HG03159 (cell line): Measurements from ENCODE around the gene ABCA8.

Source experiments
- ATAC-seq: cut with Tn5 transposase; IDR thresholded peaks from one replicate; pipeline ENCODE4 v1.9.1; 2021; ENCODE audit warnings: mild to moderate bottlenecking, moderate library complexity; ENCODE audit not compliant: unreplicated experiment

The ABCA8 gene

DNA sequence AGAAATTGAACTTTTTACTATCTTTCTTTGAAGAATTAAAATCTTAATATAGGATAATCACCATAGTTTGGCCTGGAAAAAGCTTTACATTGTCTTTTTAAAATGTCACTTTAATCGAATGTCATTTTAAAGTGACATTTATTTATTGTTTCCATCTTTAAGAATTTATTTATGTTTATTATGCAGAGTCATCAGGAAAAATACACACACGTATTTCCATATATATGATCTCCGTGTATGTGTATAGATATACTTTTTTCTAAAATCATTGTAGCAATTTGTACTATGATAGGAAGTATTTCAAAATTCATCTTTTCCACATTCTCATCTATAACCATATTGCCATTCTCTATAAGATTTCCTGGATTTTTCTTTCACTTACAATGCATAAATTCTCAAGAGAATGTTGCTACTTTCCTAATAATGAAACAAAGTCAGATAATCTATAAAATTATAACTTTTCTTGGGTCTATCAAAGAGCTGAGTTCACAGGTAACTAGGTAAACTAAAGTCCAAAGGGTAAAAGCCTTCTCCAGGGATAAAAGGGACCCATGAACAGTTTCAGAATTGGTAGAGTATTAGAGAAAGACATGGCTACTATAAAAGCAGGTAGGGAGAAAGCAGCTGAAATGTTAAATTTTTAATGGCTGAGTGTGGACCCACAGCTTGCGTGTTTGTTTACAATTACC, 11.9 kb downstream of the ABCA8 start:
- ATAC-seq, result no peak

DNA sequence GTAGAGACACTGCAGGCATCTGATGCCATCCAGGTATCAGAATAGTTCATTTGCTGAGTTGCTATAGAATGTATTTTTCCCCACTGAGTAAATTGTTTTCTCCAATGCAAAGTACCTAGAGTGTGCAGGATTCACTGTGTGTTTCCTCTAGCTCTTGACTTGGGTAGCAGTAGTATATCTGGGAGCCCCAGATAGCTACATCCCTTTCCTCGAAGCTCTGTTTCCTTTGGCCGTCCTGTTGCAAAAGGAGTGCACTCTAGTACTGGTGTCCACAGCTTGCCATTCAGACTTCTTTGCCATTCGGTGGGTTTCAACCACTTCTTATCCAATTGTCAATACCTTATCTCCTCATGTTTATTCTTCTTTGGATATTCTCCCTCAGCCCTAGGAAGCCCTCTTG, 12.8 kb downstream of the ABCA8 start:
- ATAC-seq, result no peak

DNA sequence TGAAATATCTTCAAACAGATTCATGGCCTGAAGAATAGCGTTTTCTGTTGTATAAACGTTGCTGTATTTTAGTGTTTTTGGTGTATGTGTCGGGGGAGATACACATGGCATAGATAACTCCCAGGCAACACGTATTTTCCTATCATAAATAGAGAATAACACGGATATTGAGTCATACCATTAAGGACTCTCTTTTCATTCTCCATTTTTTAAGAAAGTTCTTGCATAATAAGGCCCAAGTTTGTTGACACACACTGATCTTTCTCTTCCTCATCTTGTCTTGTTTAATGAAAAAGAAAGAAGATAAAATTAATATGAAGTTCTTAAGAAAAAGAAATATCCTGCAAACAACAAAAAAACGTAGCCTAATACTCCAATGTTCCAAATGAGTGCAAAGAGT, 13.4 kb downstream of the ABCA8 start:
- no peak for ATAC-seq

DNA sequence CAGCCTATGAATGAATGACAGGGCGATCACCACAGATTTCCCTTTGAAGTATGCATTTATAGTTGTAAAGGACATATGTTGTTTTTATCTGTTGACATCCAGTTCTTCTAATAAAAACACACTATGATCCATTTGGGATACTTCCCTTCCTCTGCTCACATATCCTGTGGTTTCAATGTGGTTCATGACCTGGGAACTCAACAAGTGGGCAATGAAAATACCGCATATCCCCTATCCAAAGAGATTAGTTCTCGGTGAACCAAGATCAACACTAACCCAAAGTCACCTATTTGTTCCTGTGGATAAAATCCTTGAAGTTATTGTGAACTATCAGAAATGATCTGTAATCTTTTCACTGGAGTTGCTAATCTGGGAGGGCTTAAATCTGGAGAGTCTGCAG, 16.0 kb downstream of the ABCA8 start:
- no peak for ATAC-seq

DNA sequence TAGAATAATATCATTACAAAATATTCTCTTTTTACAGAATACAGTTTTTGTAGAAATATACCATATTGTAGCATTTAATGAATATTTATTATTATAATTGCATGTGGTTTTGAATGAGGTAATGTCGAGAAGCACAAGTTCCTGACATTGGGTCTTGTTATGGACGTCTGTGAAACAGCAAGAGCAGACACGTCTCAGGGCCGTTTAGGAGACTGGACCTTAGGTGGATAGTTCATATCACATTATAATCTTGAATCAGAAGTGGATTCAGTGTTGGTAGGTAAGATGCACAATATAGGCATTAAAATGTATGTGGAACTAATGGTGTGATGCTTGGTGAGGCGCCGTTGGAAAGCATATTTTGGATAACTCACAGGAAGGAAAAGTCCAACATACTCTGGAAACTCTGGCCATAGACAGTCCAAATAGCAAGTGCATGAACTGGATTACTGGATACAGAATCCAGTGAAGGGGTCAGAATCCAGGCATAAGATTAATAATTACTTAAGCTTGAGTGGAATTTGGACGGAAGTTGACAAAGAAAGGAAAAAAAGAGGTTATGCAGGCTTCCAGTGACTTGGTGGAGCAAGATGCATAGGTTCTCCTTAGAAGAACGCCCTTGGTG, 17.2 kb downstream of the ABCA8 start:
- no peak for ATAC-seq

DNA sequence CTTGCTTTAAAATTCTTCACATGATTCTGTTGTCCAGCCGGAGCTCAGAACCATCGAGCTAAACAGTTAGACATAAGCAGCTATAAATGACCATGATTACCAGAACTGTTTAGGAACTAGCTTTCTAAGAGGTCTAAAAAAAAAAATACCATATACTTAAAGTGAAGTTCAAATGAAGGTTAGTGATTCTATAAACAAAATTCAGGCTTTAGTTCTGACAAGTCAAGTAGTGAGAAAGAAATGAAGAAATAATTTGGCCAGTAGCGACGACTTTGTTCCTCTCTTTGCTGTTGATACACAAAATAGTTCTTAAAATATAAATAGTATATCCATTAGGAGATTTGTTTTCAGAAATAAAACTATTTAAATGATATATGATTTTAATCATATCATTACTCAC, 27.7 kb downstream of the ABCA8 start:
- no peak for ATAC-seq

DNA sequence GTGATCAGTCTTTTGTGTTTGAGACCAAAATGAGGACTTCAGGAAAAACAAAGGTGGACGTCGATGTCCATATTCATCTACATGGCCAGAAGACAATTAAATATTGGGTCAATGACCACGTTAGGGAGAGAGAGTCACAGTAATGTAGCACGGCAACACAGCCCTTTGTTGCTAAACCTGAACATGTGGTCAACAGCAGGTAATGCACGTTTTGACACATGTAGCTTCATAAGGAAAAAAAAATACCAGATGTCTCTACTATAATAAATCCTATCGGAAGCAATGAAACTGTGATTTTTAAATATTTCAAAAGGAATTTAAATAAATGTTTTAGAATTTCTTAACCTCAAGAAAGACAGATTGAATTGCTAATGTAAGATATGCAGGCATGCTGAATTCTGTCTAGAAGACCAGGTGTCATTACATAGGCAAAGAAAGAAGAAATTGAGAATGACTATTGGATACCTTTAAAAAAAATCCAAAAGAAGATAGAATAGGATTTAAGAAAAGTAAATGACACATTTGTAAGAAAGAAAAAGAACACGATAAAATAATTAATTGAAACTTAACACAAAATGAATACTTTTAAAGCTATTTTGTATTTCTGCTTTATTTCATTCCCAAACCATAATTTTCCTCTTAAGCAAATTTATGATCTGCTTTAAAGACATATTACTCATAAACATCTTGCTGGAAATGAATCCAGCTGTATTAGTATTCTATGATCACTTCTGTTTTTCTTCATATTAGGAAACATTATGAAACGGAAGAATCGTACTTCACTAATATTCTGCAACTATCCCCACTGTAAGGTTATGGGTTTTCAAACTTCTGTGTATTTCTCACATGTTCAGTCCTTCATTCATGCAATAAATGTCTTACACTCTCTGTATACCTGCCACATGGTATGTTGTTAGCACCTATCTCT, 30.1 kb downstream of the ABCA8 start:
- ATAC-seq, result no peak

DNA sequence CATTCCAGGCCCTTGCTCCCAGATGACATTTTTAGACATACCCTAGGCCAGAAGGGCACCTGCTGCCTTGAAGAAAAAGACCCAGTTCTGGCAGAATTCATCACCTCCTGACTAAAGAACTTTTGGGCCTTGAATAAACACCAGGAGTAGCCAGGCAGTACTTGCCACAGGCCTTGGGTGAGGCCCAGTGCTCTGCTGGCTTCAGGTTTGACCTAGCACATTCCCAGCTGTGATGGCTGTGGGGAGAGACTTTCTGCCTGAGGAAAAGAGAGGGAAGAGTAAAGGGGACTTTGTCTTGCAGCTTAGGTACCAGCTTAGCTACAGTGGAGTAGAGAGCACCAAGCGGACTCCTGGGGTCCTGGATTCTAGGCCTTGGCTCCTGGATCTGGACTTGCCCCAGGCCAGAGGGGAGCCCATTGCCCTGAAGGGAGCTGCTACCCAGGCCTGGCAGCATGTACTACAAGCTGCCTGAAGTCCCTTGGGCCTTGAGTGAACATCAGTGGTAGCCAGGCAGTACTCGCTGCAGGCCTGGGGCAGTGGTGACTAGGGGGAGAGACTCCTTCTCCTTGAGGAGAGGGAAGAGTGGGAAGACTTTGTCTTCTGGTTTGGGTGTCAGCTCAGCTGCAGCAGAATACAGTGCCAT, 44.3 kb downstream of the ABCA8 start:
- ATAC-seq, result no peak

DNA sequence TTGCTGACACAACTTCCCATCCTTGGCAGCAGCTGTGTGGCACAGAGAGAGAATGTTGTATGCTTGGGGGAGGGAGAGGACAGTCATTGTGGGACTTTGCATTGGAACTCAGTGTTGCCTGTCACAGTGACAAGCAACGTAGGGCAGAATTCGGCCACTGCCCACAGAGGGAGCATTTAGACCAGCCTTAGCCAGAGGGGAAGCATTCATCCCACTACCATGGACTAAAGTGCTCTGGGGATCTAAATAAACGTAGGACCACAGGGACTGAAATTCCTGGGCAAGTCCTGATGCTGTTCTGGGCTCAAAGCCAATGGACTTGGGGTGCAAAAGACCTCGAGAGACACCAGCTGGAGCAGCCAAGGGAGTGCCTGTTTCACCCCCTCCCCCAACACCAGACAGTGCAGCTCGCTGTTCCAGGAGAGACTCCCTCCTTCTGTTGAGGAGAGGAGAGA, 44.9 kb downstream of the ABCA8 start:
- no peak for ATAC-seq

DNA sequence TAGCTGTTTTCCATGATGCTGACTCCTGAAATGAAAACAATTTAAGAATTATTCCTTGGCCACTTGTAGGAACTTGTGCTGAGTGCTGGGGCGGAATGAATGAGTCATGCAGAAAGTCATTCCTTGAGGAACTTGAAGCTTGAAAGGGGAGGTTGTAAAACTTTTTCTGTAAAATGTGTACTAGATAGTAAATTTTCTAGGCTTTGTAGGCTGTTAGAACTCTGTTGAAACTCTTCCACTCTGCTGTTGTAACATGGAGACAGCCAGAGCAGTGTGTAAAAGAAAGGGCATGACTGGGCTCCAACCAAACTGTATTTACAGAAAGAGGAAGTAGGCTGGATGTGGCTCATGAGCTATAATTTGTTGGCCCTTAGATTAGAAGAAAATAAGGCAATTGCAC, 46.1 kb downstream of the ABCA8 start:
- ATAC-seq, result peak; percentile 74

DNA sequence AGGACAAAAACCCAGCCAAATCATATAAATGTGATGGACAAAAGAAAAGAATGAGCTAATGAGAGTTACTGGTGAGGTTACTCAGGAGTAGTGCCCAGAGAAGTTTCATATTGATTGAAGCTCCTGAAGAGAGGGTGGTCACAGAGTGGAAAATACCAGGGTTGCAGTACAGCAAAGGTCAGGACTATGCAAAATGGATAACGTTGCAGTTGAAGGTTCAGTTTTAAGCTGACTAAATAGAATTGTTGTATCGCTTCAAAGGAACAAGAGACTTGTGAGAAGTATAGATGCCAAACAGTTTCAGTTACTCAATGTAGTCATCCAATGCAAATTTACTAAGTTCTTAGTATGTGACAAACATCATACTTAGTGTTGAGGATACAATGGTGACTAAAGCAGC, 47.1 kb downstream of the ABCA8 start:
- peak; percentile 66 for ATAC-seq

DNA sequence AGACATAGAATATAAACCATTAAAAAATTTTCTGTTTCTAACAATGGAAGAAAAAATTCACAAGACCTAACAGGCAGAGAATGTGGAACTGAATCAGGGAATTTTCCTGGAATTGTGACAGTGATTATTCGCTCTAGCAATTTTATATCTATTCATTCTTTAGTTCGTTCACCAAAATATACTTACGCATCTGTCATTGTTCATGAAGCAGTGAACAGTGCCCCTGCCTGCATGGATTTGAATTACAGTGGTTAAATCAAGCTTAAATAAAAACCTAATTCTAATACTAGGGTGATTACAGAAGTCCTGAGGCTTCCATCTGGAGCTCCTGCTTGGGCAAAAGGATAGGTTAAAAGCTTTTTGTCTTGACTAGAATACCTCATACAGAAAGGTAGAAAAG, 48.6 kb downstream of the ABCA8 start:
- no peak for ATAC-seq

DNA sequence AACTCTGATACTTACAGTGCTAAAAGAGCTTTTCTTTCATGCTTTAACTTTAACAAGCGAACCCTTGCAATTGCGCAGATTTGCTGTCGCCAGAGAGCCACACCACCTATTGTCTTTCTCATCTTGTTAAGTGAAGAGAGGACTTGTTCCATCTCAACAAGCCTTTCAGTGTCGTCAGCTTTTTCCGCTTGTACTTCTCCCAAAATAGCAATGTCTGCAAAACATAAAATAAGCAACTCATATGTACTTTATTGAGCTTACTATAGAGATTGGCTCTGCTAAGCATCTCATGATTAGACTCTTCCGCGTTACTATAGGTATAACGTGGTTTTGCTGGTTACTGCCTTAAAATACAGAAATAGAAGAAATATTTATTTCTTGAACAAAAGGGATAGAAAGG, 51.9 kb downstream of the ABCA8 start:
- ATAC-seq, result no peak

DNA sequence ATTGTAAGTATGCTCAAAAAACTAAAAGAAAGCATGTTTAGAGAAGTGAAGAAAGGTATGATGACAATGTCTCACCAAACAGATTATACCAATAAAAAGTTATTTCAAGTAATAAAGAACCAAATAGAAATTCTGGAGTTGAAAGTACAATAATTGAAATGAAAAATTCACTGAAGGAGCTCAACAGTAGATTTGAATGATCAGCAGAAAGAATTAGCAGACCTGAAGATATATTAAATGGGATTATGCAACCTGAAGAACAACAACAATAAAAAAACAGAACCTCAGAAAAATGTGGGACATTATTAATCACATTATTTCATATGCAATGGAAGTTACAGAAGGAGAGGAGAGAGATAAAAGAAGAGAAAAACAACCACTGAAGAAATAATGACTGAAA, 57.6 kb downstream of the ABCA8 start:
- no peak for ATAC-seq

DNA sequence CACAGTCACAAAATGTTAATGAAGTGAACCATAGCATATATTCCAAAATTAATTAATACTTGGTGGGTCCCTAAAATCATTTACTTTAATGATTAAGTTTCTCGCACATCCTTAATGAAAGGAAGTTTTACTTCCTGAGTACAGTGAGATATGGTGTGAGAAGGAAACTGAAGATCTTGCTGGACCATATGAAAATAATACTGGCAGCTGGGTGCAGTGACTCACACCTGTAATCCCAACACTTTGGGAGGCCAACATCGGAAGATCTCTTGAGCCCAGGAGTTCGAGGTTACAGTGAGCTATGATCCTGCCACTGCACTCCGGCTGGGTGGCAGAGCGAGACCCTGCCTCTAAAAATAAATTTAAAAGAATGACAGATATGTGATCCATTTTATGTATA, 62.5 kb downstream of the ABCA8 start:
- ATAC-seq, result no peak

DNA sequence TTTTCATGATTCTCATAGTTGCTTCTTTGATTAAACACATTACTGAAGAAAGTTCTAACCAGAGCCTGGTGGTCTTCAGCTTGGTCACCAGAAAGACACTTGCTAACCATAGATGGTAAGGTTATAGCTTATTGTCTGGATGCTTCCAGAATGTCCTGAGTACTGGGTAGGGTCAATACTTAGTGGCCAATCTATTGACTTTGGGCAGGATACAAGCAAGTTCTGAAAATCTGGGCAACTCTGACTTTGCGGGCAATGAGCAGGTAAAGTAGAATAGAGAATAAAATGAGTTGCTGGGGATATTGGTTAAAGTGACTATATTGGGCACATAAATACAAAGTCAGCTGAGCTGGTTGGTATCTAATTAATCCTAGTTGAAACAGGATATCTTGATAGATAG, 63.0 kb downstream of the ABCA8 start:
- no peak for ATAC-seq

DNA sequence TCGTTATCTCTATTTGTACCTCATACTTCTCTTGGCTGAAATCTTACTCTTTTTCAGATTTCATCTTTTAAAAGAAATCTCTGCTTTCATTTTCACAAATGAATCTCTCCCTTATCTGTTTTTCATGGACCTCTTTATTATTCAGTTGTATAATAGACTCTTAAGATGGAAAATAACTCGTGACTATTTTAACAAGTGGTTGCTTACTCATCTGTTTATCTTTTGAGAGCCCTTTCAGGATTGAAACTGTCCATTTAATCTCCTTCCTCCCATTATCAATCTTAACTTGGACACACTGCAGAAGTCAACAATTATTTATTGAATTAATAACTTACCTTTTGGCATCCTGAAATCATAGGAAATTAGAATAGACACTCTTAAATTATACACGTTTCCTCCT, 68.8 kb downstream of the ABCA8 start:
- ATAC-seq, result no peak

DNA sequence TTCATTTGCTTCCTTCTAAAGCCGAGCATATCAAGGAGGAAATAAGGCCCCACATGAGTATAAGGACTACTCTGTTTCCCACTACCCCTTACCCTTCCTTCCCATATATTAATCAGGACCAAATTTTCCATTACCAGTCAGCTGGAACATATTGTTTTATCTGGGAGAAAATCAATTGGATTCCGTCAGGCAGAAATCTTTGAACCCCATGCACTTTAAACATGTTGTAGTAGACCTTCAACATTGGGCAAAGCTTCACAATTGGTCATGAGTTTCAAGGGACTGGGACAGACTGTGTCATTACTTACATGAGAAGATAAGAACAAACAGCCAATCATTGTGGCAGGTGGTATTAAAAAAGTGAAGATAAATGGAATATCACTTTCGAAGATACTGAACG, 70.3 kb downstream of the ABCA8 start:
- ATAC-seq, result no peak

DNA sequence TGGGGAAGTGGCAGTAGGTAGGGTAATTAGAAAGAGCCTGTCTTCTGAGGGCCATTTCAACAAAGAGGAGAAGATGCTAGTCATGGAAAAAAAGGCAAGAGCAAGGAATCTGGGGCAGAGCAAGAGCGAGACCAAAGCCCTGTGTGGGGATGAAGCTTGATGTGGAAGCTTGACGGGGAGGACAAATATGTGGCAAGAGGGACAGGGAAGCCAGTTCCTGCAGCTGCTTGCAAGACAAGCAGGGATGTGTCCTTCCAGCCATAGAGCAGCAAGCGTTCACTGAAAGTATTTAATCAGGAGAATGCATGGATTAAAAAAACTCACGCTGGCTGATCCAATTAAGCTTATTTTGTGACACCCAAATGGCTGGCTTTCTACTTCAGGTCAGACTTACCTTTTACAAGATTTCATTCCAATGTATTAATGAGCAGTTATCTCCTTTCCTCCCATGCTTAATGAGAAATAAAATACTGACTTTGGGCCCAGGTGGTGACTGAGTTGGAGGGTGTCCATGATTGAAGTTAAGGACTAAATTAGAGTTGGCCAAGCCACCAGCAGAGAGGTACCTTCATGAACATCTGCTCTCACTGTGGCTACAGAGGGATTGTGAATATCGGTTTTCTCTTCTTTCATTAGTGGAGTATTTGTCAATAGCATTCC, 76.8 kb downstream of the ABCA8 start:
- no peak for ATAC-seq

DNA sequence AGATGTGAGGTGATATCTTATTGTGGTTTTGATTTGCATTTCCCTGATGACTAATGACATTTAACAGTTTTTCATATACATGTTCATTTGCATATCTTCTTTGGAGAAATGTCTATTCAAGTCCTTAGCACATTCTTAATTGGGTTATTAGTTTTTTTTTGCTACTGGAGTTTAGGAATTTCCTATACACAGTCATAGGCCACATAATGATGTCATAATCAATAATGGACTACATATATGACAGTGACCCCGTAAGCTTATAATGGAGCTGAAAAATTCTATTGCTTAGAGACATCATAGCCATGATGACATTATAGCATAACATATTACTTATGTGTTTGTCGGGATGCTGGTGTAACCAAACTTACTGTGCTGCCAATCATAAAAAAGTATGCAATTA, 83.7 kb downstream of the ABCA8 start:
- no peak for ATAC-seq

DNA sequence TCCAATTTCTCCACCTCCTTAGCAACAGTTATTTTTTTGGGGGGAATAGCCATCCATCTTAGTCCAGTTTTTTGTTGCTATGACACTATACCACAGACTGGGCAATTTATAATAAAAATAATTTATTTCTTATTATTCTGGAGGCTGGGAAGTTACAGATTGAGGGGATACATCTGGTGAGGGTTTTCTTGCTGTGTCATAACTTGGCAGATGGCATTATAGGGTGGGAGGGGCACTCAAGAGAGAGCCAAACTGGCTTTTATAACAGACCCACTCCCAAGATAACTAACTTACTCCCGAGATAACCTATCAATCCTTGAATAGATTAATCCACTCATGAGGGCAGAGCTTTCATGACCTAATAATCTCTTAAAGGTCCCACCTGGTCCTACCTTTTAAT, 84.2 kb downstream of the ABCA8 start:
- ATAC-seq, result no peak
